GM19324 (cell line): ENCODE results near the gene ZEB2.

Source experiments
- ATAC-seq: cut with Tn5 transposase; IDR thresholded peaks from one replicate; pipeline ENCODE4 v1.9.1; 2021; ENCODE audit warnings: mild to moderate bottlenecking, moderate library complexity; ENCODE audit not compliant: unreplicated experiment, low FRiP score

Gene ZEB2

DNA sequence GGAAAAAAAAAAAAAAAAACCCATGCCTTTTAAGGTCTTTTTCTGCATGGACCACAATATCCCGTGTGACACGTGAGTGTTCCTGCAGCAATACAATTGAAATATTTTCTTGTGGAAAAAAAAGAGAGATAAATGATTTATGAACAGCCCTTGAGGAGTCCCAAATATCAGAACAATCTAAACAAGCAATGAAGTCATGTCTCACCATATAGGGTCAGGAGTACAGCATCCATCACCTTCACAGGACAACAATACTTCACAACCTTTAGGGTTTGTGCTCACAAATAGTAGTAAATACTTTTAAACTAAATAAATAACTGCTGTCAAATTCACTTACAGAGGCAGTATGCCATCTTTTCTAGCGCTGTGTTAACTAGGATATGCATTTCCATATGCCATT lies 87.9 kb downstream of the ZEB2 start:
- no peak for ATAC-seq

DNA sequence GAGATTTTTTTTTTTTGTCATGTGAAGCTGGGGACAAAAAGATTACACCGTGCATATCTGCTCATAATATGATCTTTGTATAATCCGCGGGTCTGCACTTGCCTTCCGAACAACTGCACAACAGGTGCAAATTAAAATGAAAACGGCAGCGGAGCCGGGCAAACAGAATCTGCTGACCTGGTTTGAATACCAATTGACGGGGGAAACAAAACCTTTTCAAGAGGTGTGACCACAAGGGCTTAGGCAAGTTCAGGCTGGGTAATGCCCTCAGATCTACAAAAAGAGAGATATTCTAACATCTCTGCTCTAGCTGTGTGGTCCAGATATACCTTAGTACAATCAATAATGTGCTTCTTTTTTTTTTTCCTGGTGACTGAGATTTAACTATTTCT lies 88.5 kb downstream of the ZEB2 start:
- peak; percentile 51 for ATAC-seq

DNA sequence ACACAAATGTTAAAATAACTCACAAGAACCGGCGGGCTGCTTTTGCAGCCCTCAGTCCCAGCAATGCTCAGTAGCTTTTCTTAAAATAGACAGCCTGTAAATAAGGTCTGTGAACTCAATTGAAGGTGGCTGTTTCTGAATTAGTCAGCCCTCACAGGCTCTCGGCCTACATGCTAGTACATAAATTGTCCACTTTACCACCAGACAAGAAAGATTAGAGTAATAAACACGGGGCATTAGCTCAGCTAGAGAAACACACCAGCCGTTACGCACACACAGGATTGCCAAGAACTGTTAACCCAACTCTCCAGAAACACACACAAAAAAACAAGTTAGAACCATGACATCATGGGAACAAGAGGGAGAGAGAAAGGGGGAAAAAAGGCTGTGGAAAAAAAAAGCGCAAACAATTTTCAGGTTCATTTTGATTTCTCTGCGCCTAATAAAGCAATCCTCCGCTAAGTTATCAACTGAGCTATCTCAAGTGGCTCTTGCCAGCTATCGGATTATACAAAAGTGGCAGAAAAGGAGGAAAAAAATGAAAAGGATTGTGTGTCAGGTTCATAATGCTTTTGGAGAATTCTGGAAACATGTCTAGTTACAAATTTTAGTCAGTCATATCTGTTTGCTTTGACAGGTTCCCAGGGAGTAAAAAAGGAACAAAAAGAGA lies 89.1 kb downstream of the ZEB2 start:
- peak; percentile 57 for ATAC-seq

DNA sequence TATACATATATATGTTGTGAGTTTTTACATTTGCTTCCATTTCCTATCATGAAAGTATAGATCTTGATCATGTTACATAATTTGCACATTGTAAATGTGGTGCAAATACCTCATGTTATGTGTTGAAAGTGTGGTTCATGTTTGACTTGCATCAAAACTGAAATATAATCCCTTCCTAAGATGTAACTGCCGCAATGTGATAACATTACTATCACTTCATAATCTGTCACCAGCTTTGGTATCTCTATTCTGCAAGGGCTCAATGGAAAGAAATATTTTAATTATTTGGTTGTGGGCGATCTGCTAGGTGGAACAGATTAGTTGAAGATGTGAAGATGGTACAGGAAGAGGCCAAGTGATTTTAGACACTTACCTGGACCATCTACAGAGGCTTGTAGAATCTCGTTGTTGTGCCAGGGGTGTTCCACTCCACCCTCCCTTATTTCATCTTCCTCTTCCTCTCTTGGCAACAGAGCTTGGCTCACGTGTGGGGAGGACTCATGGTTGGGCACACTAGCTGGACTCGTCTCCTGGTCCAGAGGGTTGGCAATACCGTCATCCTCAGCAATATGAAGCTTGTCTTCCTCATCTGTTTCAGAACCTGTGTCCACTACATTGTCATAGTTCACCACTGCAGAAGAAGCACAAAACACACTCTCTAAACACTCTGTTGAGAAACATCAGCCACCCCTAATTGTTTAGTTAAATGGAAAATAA lies 90.4 kb downstream of the ZEB2 start:
- no peak for ATAC-seq

DNA sequence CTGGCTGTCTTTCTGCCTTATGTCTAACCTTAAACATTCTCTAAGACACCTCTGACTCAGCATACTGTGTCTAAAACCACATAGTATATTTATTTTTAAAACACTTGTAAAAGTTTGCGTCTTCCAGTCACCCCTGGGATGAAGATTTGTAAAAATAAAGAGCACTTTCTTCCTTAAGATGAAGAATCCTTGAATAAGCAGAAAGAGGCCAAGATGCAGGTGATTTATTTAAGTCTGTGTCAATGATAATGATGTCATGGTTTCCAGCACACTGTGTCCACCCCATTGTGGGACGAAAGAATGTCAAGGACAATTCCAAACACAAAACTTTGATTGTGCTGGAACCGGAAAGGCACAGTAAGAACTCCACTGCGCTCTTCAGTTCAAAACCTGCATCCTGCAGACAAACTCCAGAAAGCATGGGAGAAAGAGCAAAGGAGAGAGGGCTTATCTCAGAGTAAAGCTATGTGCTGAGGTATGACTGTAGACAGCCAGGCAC lies 92.9 kb downstream of the ZEB2 start:
- ATAC-seq = no peak

DNA sequence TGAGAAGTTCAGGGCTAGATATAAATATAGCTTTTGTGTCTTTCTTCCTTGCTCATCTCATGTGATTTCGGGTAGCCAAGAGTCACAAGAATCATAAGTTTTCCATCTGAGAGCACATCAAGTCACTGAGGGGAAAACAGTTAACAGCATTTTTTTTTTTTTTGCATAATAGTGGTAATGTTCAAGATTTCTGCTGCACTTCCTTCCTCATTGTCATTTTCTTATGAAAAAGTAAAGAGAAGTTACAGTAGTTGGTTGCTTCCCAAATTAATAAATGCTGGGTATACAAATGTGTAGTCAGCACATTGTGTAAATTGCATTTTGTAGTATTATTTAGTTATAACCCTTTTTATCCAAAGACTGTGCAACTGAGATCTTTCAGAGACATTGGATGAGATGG lies 93.6 kb downstream of the ZEB2 start:
- ATAC-seq = no peak

DNA sequence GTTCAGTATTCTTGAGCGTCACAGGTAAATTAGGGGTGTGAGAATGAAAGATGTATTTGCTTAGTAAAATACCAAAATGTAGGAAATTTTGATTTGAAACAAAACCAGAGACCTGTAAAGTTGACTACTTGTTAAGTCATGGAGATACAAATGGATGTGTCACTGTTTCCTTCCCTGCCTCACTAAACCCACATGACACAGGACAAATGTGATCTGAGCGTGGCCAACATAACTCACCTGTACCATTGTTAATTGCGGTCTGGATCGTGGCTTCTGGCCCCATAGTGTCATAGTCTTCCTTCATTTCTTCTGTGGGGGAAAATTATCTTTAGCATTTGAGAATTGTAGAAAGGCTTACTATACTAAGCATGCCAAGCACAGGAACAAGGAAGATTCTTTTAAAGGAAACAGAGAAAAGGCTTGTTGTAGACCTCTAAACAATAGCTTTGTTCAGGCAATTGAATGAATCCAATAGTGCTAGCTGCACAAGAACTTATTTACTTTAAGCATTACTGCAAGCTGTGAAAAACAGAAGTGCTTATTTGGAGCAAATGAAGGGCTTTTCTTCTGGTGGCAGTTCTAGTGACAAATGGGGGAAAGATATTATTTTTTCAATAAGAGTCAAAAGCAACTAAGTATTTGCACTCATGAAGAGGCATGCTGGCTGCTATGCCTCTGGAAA lies 95.2 kb downstream of the ZEB2 start:
- ATAC-seq = no peak

DNA sequence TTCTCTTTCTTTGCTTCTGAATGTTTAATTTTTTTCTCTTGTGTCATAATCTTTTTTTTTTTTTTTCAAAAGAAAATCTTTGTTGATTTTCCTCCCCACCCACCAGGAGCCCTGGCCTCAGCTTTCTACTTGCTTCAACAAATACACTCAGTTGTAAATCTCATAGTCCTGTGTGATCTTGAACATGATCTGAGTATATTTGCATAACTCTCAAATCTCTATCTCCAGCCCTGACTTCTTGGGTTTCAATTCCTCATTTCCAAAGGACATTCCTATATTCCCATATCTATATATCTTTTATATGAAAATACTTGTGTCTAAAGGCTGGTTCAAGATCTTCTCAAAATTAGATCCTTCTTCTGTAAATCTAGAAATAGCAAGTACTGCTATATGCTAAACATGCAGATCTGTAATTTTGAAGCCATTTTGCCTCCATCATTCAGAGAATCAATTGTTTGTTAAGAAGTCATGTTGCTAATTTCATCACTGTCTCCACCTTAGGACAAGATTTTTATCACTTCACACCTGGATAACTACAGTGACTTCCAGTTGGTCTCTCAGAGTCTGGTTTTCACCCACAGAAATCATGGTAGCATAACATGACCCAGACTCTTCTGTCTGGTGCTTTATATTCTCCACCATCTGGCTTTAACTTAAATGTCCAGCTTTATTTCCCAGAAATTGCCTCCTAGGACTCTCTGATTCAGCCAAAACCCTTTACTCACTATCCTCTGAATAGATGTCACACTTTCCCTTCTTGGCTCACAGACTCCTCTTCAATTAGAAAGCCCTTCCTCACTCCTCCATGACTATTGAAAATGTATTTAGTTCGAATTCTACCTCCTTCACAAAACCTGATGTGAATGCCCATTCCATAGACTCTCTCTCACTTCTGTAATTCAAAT lies 98.1 kb downstream of the ZEB2 start:
- ATAC-seq = no peak

DNA sequence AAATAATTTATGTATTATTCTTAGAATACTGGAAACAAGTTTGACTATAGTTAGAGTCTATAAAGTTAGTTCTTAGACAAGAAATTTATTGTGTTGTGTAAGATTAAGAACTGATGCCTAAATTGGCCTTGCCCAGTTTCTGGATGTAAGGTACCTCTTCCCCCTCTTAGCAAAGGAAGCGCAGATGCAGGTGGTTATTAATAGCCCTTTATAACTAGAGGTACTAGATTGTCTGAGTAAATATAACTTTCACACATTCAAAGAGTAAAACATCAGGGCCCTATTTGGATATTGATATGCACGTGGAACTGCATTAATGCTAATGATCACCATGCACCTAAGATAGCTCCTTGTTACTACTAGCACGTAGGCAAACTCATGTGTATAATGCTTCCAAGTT lies 100.7 kb downstream of the ZEB2 start:
- no peak for ATAC-seq

DNA sequence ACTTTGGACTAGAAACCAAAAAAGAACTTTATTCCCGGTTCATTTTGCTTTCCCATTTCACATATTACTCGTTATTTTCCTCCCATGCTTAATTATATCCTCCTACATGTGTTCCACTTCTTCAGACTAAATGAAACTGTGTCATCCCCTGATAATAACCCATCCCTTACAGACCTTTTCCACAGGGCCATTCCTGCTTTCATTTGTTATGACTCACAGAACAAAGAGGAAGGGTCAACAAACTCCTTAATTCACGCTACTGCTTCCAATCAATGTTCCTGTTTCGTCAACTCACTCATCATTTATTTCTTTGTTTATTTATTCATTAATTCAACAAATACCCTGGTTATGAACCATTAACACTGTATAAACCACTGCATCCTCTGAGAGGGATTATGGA lies 104.5 kb downstream of the ZEB2 start:
- no peak for ATAC-seq

DNA sequence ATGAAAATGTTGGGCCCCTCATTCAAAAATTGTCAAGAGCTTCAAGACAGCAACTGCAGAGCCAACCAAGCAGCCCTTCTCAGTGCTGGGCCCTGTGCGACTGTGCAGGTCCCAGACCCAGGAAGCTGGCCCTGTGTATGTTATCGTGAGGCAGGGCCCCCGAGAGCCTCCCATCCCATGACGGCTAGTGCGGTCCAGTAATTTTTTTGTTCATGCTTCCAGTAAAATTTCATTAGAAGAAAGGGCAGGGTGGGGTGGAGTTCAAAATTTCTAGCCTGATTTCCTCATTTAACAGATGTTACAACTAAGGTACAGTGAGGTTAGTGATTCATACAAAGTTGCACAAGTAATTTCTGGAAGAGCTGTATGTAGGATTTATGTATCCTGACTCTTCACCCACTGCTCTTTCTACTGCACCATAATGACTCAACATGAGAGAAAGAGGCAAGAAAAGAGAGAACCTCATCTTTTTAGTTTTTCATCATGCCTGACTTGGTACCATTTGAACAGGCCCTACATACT lies 105.5 kb downstream of the ZEB2 start:
- ATAC-seq = no peak

DNA sequence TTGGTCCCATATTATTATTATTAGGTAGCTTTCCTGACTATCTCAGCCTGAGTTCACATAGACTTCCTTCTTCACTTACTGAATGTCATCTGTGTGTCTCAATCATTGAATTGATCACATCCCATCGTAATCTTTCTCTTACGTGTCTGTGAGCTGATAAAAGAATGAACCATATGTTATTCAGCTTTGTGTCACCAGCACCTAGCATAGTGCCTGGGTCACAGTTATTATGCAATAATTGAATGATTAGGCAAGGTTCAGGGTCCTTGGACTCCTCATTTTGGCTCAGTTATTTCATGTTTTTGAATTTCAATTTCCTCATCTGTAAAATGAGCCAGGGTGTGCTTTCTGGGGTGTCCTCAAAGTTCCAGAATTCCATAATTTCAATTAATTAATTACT lies 107.2 kb downstream of the ZEB2 start:
- no peak for ATAC-seq

DNA sequence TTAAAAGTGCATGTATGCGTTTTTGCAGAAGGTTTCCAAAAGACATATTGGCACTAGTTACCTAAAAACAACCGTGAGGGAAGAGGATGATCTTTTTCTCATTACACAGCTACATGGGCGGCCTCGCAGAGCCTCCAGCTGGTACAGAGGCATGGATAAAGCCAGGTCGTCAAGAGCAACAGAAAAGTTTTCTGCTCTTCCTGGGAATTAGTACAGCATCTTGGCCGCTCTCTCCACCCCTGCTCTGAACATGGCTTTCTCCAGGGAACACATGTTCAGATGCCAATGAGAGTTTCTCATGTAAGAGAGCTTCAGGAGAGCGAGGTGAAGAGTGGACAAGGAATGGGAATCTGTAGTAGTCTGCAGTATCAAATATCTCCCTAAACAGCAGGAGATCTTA lies 108.4 kb downstream of the ZEB2 start:
- ATAC-seq = no peak

DNA sequence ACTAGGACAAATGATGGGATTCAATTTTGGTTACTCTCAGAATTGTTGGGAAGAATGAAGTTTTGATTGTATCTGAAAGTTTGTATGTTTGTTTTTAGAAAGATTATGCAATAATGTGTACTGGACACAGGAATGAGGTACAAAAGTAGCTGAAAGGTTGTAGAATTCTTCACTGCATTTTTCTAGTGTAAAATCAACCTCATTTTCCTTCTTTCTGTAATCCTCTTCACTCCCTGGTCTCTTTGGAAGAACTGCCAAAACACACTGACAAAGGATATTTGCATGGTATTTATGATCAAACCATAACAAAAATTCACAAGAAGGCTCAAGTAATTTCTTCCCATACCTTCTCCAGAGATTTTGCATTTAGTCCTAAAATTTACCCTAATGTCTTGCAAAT lies 110.7 kb downstream of the ZEB2 start:
- no peak for ATAC-seq

DNA sequence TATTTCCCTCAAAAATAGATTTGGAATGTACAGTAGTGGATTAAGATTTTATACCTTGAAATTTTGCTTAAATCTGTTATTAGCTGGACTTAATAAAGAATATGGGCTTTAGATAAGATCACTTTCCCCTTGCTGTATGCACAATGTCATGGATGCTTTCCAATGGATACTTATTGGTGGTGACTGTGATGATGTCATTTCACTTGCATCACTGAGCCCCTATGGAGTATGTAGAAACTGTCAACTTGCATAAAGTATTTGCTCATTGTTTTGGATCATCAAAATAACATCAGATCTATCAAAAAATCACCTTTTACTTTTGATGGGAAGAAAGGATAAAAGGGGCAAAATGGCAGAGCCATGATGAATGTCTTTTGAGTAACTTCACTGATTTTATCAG lies 112.7 kb downstream of the ZEB2 start:
- ATAC-seq = no peak

DNA sequence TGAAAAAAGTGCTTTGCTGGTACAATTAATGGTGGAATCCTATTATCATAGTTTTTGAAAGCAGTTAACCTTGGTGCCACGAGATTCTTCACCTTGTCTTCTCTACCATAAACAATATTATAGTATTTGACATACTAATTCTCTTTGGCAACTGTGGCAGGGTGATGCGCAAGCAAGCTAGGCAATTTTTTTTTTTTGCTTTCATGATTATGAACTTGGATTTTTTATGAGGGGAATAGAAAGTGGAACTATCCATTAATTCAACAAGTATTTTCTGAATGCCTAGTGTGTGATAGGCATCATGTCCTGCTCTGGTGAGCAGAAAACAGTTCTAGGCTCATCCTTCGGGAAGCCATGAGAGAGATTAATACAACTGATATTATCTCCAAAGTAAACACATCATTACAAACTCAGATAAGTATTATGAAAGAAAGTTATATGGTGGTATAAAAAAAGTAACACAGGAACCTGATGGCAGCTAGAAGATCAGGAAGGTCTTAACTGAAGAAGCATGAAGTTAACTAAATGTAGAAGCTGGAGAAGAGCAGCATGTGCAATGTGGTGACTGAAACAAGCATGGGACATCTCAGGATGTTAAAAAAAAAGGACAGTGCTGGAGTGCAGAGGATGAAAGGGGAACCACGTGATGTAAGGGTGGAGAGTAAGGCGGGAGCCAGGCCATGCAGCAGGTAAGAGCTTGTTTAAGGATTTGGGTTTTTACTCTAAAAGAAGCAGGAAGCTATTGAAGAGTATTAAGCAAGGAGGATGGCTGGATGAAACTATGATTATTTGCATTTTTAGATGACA lies 113.7 kb downstream of the ZEB2 start:
- no peak for ATAC-seq

DNA sequence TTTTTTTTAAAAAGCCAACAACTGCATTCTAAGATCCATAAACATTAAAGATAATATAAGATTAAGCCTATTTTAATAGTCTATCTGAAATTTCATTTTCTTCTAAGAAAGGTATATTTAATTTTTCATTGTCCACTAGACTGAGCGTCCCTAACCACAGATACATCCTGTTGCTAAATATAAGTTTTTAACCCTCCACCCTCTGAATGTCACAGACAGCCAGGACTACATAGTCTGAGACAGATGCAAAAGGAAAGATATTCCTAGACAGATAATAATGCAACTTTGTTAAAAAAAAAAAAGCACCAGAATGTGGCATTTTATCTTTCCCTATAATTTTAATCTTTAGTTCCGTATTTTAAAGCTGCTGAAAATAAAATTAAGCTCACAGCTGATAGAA lies 114.6 kb downstream of the ZEB2 start:
- ATAC-seq = no peak

DNA sequence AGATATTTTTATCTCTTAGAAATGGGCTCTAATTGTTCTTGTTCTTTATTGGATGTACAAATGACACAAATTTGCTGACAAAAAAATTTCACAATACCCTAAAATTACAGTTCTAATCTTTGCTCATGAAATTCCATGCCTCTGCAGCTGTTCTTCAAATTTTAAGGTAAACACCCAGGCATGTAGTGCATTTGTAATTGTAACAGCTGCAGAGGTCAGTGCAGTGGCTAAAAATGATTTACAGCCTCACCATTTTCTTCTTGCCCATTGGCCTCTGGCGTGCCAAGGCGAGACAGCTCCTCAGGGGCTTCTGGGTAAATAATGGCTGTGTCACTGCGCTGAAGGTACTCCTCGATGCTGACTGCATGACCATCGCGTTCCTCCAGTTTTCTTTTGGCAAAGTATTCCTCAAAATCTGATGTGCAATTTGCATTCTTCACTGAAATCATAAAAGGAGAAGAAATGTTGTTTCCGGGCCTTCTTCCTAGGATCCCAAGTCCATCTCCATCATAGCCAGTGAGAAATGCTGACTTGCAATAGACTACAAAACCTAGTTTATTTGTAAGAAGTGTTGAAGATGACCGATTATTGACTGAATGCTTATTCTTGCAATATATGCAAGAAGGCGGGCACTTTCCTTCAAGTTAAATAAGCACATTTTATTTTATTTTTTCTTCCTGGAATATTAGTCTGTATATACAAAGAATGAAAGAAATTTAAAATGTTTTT lies 115.2 kb downstream of the ZEB2 start:
- ATAC-seq = no peak

DNA sequence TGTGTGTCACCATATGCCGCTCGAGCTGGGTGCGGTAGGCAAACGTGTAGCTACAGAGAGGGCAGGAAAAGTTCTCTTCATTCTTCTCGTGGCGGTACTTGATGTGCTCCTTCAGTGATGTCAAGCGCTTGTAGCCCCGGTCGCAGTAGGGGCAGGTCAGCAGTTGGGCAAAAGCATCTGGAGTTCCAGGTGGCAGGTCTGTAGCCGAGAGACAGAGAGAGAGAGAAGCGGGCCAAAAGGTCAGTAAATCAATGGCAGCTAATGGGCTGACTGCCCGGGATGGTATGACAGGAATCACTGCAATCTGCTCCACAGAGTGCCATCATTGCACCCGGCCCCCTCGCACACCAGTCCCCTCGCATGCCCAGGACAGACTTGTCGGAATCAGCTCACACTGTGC lies 116.0 kb downstream of the ZEB2 start:
- ATAC-seq = no peak
